Hematopoietic multipotent progenitor cell treated with erythropoietin and hydrocortisone succinate and interleukin-3 and kit ligand, for 8 days (in vitro differentiated cells): ENCODE results near the gene MXRA7.
"Not testable (repeated sequence)": the region's sequence is repeated elsewhere in the genome, so short reads cannot be mapped to it uniquely, and the experiment has no call there.

Source experiments
- DNase-seq: peaks from one replicate; pipeline ENCODE4 v3.0.0-alpha.2; 2015

Gene MXRA7

DNA sequence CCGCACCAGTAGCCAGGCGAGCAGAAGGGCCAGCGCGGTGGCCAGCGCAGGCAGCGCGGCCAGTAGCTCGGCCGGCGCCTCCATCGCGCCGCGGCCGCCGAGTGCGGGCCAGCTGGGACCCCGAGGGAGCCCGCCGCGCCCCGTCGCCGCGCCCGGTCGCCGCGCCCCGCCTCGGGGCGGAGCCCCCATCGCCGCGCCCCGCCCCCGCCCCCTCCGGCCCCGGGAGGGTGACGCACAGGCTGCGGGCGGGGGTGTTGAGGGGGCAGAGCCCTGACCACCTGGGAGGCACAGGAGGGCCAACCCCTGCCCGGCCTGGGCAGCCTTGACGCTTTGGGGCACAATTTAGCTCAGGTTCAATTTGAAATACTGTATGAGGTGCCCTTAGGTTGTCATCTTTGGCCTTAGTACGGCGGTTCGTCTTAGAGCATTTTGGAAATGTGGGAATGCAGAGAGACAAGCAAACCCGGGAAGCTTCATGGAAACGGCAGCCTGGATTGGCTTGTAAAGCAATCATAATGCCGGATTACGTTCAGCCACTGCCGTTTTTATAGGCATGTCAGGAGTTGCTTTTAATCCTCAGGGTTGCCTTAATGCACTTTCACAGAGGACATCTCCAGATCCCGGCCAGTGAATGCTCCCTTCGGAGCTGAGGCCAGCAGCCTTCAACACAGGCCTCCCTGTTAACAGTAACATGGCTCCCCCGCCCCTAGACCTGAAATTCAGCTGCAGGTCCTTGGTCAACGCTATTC lies at the start of gene MXRA7:
Gene MXRA7, minus strand, starts transcription at position 103 of the 749 bp plus-strand sequence. Its CDS starts 19 bp downstream, at position 84.
- DNase-seq = no peak

DNA sequence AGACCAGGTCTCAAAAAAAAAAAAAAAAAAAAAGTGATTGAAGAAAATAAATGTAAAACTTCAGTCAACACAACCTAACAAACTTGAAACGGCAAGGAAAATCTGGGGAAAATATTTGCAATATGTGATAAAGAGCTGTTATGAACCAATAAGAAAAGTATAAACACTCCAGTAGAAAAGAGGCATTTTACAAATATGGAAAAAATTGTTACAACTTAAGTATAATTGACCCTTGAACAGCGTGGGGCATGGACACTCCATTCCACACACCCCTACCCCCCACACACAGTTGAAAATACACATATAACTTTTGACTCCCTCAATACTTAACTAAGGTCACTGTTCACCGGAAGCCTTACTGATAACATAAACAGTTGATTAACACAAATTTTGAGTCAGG lies 47.8 kb upstream of the MXRA7 start:
- DNase-seq = no peak

GRCh38 chr17:76757256-76757655 lies 46.5 kb upstream of the MXRA7 start:
- no peak for DNase-seq

DNA sequence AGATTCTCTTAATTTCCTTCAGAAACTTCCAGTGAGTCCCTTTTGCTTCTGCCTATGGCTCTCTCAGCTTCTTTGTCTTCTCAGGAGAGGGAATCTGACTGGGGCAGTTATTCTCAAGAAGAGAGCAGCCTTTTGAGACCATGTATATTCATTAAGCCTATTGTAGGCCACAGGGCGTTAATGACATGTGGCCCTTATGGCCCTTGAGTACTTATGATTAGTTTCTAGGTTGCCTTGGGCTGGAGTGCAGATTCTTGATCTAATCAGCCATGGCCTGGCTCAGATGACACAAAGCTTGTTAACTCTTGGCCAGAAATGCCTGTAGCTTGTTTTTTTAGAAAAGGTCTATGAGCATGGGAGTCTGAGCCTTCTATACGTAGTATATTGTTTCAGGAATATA lies 44.5 kb upstream of the MXRA7 start:
- DNase-seq = peak; percentile 40

- DNase-seq = no peak
Measured at GRCh38 chr17:76753061-76753961, 42.5 kb upstream of the MXRA7 start.

DNA sequence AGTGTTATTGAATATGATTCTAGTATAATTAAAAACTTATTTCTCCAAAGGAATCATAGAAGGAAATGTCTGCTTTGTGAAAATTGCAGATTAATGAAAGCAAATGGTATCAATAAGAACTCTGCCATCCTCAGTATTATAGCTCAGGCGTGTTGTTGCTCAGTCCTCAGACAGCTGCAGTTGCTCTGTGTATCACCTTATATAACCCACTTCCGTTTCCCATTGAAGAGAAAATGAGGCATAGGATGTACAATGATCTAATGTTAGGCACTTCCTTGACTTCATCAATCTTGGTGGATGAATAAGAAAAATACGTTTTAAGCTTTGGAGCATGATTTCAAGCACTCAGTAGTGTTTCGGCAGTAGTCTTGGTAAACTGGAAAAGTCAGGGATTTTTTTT lies 41.2 kb upstream of the MXRA7 start:
- DNase-seq = no peak

GRCh38 chr17:76751416-76751993 lies 40.7 kb upstream of the MXRA7 start:
- DNase-seq = no peak

- no peak for DNase-seq
Measured at GRCh38 chr17:76748657-76749056, 37.9 kb upstream of the MXRA7 start.

GRCh38 chr17:76747716-76748363 lies 37.1 kb upstream of the MXRA7 start:
- DNase-seq = no peak

- not testable (repeated sequence) for DNase-seq
Measured at GRCh38 chr17:76745785-76746184, 35.0 kb upstream of the MXRA7 start.

DNA sequence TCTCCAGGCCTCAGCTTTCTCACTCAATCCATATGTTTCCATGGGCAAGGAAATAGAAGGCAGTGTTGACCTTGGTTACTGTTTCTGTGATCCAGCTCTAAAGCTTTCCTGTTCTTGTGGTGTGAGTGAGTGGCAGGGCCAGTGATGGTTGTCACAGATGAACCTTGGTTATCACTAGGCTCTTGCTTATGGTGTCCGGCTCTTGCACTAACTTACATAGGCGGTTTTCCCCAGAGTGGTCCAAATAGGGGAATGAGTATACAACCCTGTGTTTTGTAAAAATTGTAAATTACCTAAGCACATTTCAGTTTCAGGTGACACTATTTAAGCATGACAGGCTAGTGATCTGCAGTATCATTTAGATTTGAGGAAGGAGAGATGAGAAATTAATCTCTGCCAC lies 34.0 kb upstream of the MXRA7 start:
- DNase-seq = no peak

- no peak for DNase-seq
Measured at GRCh38 chr17:76742958-76743357, 32.2 kb upstream of the MXRA7 start.

DNA sequence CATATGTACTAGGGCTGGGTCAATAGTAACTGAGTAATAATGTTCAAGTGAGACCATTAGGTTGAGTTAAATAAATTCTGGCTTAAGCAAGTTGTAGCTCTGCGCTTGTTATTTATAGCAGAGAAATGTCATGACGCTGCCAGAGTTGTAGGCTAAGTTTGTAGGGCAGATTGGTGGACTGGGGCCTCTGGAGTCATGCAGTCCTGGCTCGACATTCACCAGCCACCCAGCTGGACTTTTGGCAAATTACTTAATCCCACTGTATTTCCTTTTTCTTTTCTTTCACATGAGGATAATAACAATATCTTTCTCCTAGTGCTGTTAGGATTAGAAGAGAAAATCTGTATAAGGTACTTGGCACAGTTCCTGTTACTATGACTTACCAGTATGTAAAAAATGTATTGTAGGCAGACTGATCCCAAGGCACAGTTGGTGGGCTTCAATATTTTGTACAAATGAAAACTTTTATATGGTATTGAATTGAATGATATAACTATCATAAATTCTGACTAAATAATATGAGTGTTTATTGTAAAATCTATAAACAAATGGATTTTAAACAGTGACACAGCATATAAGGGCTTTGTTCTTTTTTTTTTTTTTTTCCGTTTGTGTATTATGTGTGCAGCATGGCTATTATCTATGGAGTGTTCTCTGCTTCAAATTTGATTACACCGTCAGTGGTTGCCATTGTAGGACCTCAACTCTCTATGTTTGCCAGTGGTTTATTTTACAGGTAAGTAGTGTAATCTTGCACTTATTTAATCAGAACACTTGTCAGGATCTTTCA lies 29.8 kb upstream of the MXRA7 start:
- no peak for DNase-seq

DNA sequence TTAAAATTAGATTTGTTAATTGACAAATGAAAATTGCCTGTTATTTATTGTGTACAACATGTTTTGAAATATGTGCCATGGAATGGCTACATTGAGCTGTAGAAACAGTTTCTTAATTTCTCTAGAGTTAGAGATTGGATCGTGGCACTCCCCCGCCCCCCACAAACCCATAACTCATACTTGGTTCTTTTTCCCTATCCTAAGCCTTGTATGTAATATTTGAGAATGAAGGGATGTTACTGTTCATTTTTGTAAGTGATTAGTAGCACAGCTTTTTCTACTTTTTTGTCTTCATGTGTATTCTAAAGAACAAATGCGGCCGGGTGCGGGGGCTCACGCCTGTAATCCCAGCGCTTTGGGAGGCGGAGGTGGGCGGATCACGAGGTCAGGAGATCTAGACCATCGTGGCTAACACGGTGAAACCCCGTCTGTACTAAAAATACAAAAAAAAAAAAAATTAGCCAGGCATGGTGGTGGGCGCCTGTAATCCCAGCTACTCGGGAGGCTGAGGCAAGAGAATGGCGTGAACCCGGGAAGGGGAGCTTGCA lies 28.9 kb upstream of the MXRA7 start:
- not testable (repeated sequence) for DNase-seq

- no peak for DNase-seq
Measured at GRCh38 chr17:76738468-76738850, 27.7 kb upstream of the MXRA7 start.

- peak; percentile 91 for DNase-seq
Measured at GRCh38 chr17:76737676-76738467, 27.1 kb upstream of the MXRA7 start, which contains the start of gene MFSD11. Gene MFSD11, plus strand, starts transcription at chr17:76738119. Its CDS starts 234 bp downstream, at chr17:76738353.

- peak; percentile 99 for DNase-seq
Measured at GRCh38 chr17:76737082-76737675, 26.4 kb upstream of the MXRA7 start, which contains the start of gene SRSF2. Gene SRSF2, minus strand, starts transcription at chr17:76737331. Its CDS starts 171 bp downstream, at chr17:76737160.

- peak; percentile 71 for DNase-seq
Measured at GRCh38 chr17:76736349-76737081, 25.8 kb upstream of the MXRA7 start.

DNA sequence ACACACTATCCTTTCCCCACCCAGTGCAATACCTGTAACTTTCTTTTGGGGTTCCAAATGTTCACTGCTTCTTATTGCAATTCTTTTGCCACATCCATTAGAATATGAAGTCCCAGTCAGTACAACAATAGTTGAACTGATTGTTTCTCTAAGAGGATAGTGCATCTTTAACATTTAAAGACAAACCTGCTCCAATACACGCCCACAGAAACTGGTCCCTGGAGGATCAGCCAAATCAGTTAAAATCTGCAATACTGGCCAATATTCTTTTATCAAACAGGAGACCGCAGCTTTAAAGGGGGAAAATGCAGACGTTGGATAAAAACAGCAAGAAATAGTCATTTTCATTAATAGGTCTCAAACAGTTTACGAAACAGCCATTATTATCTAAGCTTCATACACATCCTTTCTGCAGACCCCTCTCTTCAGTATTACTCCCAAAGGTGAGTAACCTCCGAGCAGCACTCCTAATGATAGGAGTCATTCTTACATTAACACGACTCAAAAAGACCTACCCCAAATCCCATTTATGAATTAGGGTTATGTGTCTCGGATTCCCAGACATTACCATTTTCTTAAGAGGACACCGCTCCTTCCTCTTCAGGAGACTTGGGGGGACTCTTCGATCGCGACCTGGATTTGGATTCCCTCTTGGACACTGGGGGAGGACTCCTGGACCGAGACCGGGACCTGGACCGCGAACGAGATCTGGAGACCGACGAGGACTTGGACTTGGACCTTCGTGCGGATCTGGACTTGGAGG lies 25.0 kb upstream of the MXRA7 start:
- peak; percentile 30 for DNase-seq
